Progenitor cell of endocrine pancreas (in vitro differentiated cells): Measurements from ENCODE around the gene IL10RA. TPM values are rescaled to one million over a fixed set of nuclear protein-coding genes. Genes with fewer than 3 reads are reported as not detected.

Experiments used
- DNase-seq: peaks from one replicate; pipeline ENCODE4 v3.0.0; 2021; ENCODE audit warnings: low spot score; ENCODE audit not compliant: unreplicated experiment
- H3K27ac Mint-ChIP-seq: 2 replicates; pipeline ENCODE4 v1.8.0; 2021; ENCODE audit warnings: mild to moderate bottlenecking, moderate library complexity, mixed read lengths
- H3K27me3 Mint-ChIP-seq: 2 replicates; pipeline ENCODE4 v1.8.0; 2021; ENCODE audit warnings: mixed read lengths
- H3K36me3 Mint-ChIP-seq: 2 replicates; pipeline ENCODE4 v1.8.0; 2022; ENCODE audit warnings: mixed read lengths; ENCODE audit not compliant: insufficient read depth
- H3K4me1 Mint-ChIP-seq: 2 replicates; pipeline ENCODE4 v1.8.0; 2021; ENCODE audit warnings: low read depth, mixed read lengths
- H3K4me3 Mint-ChIP-seq: 2 replicates; pipeline ENCODE4 v1.8.0; 2021; ENCODE audit warnings: low read depth, mild to moderate bottlenecking, moderate library complexity, mixed read lengths
- H3K9me3 Mint-ChIP-seq: 2 replicates; pipeline ENCODE4 v1.8.0; 2021; ENCODE audit warnings: low read depth, mixed read lengths
- total RNA-seq: library from RNA; stranded (reverse); gene quantifications from 2 replicates; pipeline ENCODE4 v1.2.1, GENCODE V29; 2021
- TF ChIP-seq, protein P1 (sequence below): fragments of 200-600 bp; sonication (generic); IDR thresholded peaks from one replicate; pipeline ENCODE4 v1.5.0; 2021; ENCODE audit warnings: antibody characterized with exemption, mild to moderate bottlenecking; ENCODE audit not compliant: unreplicated experiment

Gene IL10RA
- total RNA-seq, 1 donor from 2014 or later: 0.72 TPM

DNA sequence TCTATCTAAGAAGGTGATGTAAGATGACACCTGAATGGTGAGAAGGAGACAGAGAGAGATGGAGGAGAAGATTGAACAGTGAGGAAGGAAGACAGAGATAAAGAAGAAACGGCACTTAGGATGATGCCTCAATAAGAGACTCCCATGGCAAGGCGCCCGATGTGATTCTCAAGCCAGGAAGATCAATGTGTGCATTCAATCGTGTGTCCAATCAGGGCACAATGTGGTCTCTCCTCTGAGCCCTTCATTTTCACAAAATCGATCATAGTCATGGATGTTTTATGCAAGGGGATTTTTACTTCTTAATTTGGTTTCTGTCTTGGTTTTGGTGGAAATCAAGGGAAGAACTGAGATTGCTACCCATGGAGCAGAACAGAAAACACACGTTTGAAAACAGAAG is 37.1 kb upstream of the IL10RA start:
- TF ChIP-seq, protein P1, sequence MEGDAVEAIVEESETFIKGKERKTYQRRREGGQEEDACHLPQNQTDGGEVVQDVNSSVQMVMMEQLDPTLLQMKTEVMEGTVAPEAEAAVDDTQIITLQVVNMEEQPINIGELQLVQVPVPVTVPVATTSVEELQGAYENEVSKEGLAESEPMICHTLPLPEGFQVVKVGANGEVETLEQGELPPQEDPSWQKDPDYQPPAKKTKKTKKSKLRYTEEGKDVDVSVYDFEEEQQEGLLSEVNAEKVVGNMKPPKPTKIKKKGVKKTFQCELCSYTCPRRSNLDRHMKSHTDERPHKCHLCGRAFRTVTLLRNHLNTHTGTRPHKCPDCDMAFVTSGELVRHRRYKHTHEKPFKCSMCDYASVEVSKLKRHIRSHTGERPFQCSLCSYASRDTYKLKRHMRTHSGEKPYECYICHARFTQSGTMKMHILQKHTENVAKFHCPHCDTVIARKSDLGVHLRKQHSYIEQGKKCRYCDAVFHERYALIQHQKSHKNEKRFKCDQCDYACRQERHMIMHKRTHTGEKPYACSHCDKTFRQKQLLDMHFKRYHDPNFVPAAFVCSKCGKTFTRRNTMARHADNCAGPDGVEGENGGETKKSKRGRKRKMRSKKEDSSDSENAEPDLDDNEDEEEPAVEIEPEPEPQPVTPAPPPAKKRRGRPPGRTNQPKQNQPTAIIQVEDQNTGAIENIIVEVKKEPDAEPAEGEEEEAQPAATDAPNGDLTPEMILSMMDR: no peak
- no peak for DNase-seq
- Mint-ChIP-seq H3K4me3 (no peak overlapping the region), H3K27ac (no peak overlapping the region), H3K27me3 (peaks cover 12% of the 10 kb centered on the region), H3K4me1 (peaks cover 4% of the 10 kb centered on the region), H3K36me3 (no peaks in the 10 kb centered on the region), H3K9me3 (no peaks in the 10 kb centered on the region)

DNA sequence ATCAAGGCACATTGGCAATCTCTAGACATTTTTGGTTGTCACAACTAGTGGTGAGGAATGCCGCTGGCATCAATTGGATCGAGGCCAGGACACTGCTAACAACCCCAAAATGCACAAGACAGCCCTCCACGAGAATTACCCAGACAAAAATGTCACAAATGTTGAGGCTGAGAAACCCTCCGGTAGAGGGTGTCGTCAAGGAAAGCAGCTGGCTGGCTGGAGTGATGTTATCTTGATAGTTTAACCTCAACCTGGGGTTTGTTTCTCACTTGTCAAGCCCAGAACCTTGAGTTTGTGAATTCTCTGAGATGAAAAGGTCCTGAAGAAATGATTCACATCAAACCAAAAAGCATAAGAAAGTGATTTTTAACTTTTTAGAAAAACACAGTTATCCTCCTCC is 35.9 kb upstream of the IL10RA start:
- no peaks in the 10 kb centered on the region for H3K36me3 Mint-ChIP-seq
- no peak overlapping the region for H3K4me3 Mint-ChIP-seq
- peaks cover 4% of the 10 kb centered on the region for H3K4me1 Mint-ChIP-seq
- no peak for DNase-seq
- H3K27ac Mint-ChIP-seq: no peak overlapping the region
- H3K27me3 Mint-ChIP-seq: peaks cover 12% of the 10 kb centered on the region
- TF ChIP-seq, protein P1: no peak
- H3K9me3 Mint-ChIP-seq: no peaks in the 10 kb centered on the region

DNA sequence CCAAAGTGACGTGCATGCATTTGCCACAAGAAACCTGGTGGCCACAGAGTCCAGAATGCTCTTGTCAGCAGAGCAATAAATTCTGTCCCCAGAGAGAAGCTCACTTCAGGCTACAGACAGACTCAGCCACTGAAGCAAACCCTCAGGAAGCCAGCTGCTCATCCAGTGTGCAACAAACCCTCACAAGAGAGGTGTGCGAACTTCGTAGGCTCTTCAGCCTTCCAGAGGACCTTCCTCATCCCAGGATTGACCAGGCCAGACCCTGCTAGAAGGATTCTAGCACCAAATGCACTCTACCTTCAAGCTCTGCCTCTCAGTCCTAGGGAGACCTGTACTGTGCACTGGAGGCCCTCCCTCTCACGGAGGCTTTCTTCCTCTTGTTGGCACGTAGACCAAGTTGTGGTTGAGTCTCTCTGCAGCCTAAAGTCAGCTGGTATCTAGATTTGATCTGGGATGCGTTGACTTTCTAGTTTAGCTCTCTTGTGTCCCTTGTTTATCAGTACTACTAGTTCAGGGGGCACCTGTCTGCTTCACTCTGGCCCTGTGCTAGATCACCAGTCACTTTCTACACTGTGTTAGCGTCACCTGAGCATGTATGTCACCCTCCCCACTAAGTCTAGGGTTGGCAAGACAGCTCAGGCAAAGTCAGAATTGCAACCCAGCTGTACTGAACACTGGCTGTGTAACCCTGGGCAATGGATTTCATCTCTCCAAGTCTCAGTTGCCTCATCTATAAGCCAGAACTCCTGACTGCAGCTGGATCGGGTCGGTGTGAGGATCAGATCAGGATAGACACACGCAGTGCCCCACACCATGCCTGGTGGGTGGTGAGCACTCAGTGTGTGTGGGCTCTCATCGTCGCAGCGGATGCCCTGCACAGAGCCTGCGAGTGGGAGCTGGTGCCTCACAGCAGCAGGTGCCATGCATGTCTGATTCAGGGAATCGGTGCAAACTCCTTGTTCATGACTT is 34.9 kb upstream of the IL10RA start:
- Mint-ChIP-seq H3K4me1 (peaks cover 4% of the 10 kb centered on the region), H3K36me3 (no peaks in the 10 kb centered on the region), H3K9me3 (no peaks in the 10 kb centered on the region), H3K27me3 (peaks cover 12% of the 10 kb centered on the region), H3K4me3 (no peak overlapping the region), H3K27ac (peak overlapping the region; percentile 47)
- TF ChIP-seq, protein P1: no peak
- DNase-seq: no peak

DNA sequence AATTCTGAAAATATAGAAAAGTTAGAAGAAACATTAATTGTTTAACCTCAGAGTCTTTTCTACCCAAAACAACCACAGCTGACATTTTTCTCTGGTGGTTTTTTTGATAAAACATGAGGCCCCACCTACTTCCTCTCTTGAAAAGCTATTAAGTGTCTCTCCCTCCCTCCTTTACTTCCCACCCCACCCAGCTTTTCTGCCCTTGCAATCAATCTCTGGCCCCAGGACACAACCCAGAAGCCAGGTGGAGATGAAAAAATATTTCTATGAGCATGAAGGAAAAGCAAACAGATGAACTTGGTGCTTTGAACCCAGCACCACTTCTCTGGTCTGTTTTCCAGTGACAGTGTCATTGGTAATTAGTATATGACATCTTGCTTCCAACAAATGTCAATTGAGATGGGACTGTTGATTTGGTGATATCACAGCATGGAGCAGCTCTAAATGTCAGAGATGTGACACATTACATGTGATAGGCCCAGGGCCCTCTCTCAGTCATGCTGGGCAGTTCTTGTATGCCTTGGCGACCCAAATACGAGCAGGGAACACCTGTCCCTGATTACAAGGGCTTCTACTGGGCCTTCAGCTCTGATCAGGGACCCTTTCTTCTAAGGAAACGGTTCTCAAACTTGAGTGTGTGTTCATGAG is 33.0 kb upstream of the IL10RA start:
- no peaks in the 10 kb centered on the region for H3K36me3 Mint-ChIP-seq
- H3K4me1 Mint-ChIP-seq: peaks cover 4% of the 10 kb centered on the region
- peaks cover 12% of the 10 kb centered on the region for H3K27me3 Mint-ChIP-seq
- TF ChIP-seq, protein P1: no peak
- H3K27ac Mint-ChIP-seq: no peak overlapping the region
- peaks cover 5% of the 10 kb centered on the region for H3K9me3 Mint-ChIP-seq
- no peak for DNase-seq
- no peak overlapping the region for H3K4me3 Mint-ChIP-seq

DNA sequence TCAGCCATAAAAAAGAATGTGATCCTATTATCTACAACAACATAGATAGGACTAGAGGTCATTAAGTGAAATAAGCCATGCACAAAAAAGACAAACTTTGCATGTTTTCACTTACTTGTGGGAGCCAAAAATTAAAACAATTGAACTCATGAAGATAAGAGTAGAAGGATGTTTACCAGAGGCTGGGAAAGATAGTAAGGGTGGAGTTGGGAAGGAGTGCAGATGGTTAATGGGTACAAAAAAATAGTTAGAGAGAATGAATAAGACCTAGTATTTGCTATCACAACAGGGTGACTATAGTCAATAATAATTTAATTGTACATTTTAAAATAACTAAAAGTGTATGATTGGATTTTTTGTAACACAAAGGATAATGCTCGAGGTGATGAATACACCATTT is 27.2 kb upstream of the IL10RA start:
- H3K36me3 Mint-ChIP-seq: no peaks in the 10 kb centered on the region

More for the DNA sequence above, 27.2 kb upstream of the IL10RA start:
- TF ChIP-seq, protein P1: no peak
- no peaks in the 10 kb centered on the region for H3K27me3 Mint-ChIP-seq
- peaks cover 5% of the 10 kb centered on the region for H3K9me3 Mint-ChIP-seq
- no peak overlapping the region for H3K27ac Mint-ChIP-seq
- H3K4me1 Mint-ChIP-seq: no peaks in the 10 kb centered on the region
- no peak overlapping the region for H3K4me3 Mint-ChIP-seq
- no peak for DNase-seq
